Neural crest cell (in vitro differentiated cells): Measurements from ENCODE around the gene ELK3. TPM values are rescaled to one million over a fixed set of nuclear protein-coding genes. Genes with fewer than 3 reads are reported as not detected.

Experiments
- DNase-seq: peaks from one replicate; pipeline ENCODE4 v3.0.0; 2021; ENCODE audit warnings: low read depth, mixed read lengths, low spot score
- H3K27ac Mint-ChIP-seq: one replicate; pipeline ENCODE4 v1.8.0; 2021; ENCODE audit warnings: mild to moderate bottlenecking, mixed read lengths; ENCODE audit not compliant: unreplicated experiment
- H3K27me3 Mint-ChIP-seq: 2 replicates; pipeline ENCODE4 v1.8.0; 2021; ENCODE audit warnings: low read depth, mild to moderate bottlenecking, mixed read lengths
- H3K36me3 Mint-ChIP-seq: 2 replicates; pipeline ENCODE4 v1.8.0; 2021; ENCODE audit warnings: low read depth, mild to moderate bottlenecking, mixed read lengths
- H3K4me1 Mint-ChIP-seq: 2 replicates; pipeline ENCODE4 v1.8.0; 2021; ENCODE audit warnings: mixed read lengths
- H3K4me3 Mint-ChIP-seq: one replicate; pipeline ENCODE4 v1.8.0; 2021; ENCODE audit warnings: mild to moderate bottlenecking, mixed read lengths
- H3K9me3 Mint-ChIP-seq: 2 replicates; pipeline ENCODE4 v1.8.0; 2021; ENCODE audit warnings: mixed read lengths
- CTCF ChIP-seq: fragments of 200-600 bp; sonication (generic); conservative IDR thresholded peaks from 2 replicates; pipeline ENCODE4 v1.5.0; 2021; ENCODE audit warnings: antibody characterized with exemption, mild to moderate bottlenecking
- total RNA-seq: library from RNA; stranded (reverse); gene quantifications from 2 replicates; pipeline ENCODE4 v1.2.1, GENCODE V29; 2021

The ELK3 gene
- total RNA-seq, 1 donor from 2014 or later: 19.0 TPM

GRCh38 chr12:96199464-96199863 lies 5.3 kb downstream of the ELK3 start:
- DNase-seq: no peak
- Mint-ChIP-seq H3K36me3 (peaks cover 2% of the 10 kb centered on the region), H3K4me1 (peaks cover 29% of the 10 kb centered on the region), H3K9me3 (no peaks in the 10 kb centered on the region), H3K4me3 (no peak overlapping the region), H3K27me3 (no peaks in the 10 kb centered on the region), H3K27ac (no peak overlapping the region)
- no peak for TF ChIP-seq CTCF

GRCh38 chr12:96201272-96202227 lies 7.4 kb downstream of the ELK3 start:
- Mint-ChIP-seq H3K4me1 (peaks cover 14% of the 10 kb centered on the region), H3K4me3 (no peak overlapping the region), H3K36me3 (peaks cover 2% of the 10 kb centered on the region), H3K27ac (no peak overlapping the region), H3K27me3 (no peaks in the 10 kb centered on the region), H3K9me3 (no peaks in the 10 kb centered on the region)
- no peak for TF ChIP-seq CTCF
- DNase-seq: no peak

GRCh38 chr12:96204381-96204780 lies 10.2 kb downstream of the ELK3 start:
- no peaks in the 10 kb centered on the region for H3K27me3 Mint-ChIP-seq
- peaks cover 2% of the 10 kb centered on the region for H3K36me3 Mint-ChIP-seq
- H3K27ac Mint-ChIP-seq: no peak overlapping the region
- DNase-seq: no peak
- peaks cover 7% of the 10 kb centered on the region for H3K4me1 Mint-ChIP-seq
- no peak overlapping the region for H3K4me3 Mint-ChIP-seq
- TF ChIP-seq CTCF: no peak
- H3K9me3 Mint-ChIP-seq: no peaks in the 10 kb centered on the region

- H3K9me3 Mint-ChIP-seq: no peaks in the 10 kb centered on the region
- peaks cover 16% of the 10 kb centered on the region for H3K4me1 Mint-ChIP-seq
- H3K27me3 Mint-ChIP-seq: no peaks in the 10 kb centered on the region
- no peak overlapping the region for H3K4me3 Mint-ChIP-seq
- no peak for DNase-seq
- TF ChIP-seq CTCF: no peak
- H3K27ac Mint-ChIP-seq: no peak overlapping the region
- H3K36me3 Mint-ChIP-seq: peaks cover 2% of the 10 kb centered on the region
Measured at GRCh38 chr12:96205908-96206307, 11.7 kb downstream of the ELK3 start.

- peaks cover 2% of the 10 kb centered on the region for H3K36me3 Mint-ChIP-seq
- no peak for DNase-seq
- no peaks in the 10 kb centered on the region for H3K27me3 Mint-ChIP-seq
- no peak for TF ChIP-seq CTCF
- H3K4me3 Mint-ChIP-seq: no peak overlapping the region
- H3K9me3 Mint-ChIP-seq: no peaks in the 10 kb centered on the region
- peaks cover 19% of the 10 kb centered on the region for H3K4me1 Mint-ChIP-seq
- no peak overlapping the region for H3K27ac Mint-ChIP-seq
Measured at GRCh38 chr12:96206936-96207662, 12.9 kb downstream of the ELK3 start.
